GM19395 (cell line): Measurements from ENCODE around the gene NRCAM.
"Not testable (repeated sequence)": the region's sequence is repeated elsewhere in the genome, so short reads cannot be mapped to it uniquely, and the experiment has no call there.

Experiments used
- ATAC-seq: cut with Tn5 transposase; IDR thresholded peaks from one replicate; pipeline ENCODE4 v1.9.1; 2021; ENCODE audit warnings: mild to moderate bottlenecking, moderate library complexity; ENCODE audit not compliant: unreplicated experiment

NRCAM gene

DNA sequence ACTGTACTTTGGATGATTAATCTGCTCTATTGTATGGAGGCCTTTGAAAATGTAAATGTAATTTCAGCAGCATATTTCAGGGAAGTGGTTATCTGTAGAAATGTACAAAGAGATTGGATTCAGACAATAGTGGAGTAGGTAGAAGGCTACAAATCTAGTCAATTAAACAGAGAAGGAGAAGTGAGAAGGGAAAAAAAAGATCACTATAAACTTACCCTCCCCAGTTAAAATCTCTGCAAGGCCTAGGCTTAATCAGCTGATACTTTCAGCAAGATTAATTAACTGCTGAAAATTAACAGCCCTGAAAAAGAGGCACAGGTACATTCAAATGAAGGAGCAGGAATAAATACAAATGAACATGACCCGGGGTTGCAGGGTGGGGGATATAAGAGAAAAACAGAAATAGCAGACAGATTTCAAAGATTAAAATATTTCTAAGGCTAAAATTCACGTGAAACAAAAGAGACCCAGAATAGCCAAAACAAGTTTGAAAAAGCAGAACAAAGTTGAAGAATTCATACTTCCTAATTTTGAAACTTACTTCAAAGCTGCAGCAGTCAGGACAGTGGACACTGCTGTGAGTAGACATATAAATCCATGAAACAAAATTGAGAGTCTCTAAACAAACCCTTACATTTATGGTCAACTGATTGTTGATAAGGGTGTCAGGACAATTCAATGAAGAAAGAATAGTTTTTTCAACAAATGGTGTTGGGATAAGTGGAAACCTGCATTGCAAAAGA, 96.0 kb downstream of the NRCAM start:
- no peak for ATAC-seq

DNA sequence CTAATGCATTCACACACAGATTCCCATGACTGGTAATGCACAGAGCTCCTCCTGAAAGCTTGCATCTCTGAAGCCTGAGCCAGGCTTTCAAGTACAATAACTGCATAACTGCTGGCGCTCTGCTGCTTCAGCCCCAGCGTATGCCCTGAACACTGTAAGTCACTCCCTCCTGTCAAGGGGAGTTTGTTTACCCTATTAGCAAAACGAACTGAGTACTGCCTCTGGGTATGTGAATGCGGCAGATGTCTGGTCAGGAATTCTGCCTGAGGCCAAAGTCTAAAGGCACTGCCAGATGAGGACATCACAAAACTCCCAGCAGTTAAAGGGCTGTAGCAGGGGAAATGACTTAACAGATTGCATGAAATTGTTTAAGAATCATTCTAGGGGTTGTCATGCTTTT, 97.7 kb downstream of the NRCAM start:
- no peak for ATAC-seq

DNA sequence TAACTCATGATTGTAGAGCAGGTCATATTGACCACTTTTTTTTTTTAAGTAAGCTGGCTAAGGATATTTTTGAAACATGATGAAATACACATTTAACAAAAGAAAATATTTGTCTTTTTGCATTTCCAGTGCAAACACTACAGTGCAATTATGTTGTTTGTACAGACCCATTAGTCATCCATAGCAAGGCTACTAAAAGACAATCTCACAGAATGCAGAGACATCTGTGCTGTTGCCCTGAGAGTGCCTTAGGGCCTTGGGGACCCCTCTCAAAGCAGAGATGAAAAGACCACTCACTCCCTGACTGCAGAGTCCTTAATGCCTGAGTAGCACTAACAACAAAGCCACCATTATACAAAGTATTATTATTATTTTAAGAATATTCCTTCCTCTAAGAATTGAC, 104.5 kb downstream of the NRCAM start:
- no peak for ATAC-seq

DNA sequence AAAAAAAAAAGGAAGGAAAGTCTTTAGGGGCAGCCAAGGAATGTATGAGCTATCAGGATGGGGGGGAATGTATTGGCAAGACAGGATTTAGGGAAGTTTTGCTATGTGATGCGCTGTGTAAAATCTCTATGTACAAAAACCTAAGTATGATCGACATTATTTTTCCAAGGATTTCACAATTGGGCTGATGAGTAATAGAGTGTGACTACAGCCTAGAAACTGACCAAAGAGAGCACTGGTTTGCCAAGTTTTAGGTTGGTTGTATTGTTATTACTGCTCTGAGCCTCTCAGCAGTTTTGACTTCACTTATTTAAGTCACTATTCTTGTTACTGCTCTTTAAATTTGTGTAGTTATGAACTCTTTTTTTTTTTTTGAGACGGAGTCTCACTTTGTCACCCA, 107.3 kb downstream of the NRCAM start:
- no peak for ATAC-seq

DNA sequence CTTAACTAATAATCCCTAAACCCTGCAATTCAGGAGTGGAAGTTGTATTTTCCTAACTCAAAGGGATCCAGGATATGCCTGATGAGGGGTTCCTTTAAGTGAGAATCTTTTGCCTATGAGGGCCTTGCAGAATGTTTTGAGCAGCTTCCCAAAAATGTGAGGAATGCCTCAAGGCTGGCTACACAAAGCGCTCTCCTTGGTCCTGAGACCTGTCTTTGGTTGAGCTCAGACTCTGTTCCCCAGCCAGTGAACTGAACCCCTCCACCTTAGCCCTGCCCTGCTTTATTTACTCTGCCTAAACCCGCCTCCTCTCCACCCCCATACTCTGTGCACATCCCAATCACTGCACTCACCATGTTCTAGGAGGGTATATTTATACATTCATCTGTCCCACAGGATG, 108.6 kb downstream of the NRCAM start:
- no peak for ATAC-seq

DNA sequence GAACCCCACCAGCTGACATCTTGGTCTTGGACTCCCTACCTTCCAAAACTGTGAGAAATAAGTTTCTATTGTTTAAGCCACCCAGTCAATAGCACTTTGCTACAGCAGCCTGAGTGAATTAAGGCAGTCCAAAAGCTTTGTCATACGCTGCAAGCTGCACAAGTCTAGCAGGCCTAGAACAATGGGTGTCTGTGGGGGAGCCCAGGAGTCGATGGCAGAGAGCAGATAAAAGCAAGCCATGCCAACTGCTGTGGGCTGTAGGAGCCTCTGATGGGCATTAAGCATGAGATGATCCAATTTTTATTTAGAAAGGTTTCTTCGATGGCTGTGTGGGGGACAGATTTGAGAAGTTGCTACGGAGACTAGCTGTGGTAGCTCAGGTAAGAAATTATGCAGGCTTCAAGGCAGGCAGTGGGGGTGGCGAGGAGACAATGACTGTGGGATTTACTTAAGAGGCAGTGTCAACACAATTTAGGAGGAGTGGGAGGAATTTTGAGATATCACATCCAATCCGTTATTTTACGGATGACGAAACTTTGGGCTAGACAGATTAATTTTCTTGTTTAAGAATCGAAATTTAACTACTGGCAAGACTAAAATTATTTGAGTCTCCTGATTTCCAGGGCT, 110.4 kb downstream of the NRCAM start:
- no peak for ATAC-seq

DNA sequence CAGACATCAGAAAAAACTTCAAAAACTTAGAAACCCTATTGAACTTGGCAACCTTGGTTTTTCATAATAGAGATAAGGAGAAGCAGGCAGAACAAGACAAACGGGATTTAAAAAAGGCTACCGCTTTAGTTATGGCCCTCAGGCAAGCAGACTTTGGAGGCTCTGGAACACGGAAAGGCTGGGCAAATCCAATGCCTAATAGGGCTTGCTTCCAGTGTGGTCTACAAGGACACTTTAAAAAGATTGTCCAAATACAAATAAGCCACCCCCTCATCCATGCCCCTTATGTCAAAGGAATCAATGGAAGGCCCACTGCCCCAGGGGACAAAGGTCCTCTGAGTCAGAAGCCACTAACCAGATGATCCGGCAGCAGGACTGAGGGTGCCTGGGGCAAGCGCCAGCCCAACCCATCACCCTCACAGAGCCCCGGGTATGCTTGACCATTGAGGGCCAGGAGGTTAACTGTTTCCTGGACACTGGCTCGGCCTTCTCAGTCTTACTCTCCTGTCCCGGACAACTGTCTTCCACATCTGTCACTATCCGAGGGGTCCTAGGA, 115.3 kb downstream of the NRCAM start:
- ATAC-seq, result no peak

DNA sequence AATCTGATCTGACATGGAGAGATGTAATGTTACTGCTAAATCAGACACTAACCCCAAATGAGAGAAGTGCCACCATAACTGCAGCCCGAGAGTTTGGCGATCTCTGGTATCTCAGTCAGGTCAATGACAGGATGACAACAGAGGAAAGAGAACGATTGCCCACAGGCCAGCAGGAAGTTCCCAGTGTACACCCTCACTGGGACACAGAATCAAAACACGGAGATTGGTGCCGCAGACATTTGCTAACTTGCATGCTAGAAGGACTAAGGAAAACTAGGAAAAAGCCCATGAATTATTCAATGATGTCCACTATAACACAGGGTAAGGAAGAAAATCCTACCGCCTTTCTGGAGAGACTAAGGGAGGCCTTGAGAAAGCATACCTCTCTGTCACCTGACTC, 115.8 kb downstream of the NRCAM start:
- not testable (repeated sequence) for ATAC-seq

DNA sequence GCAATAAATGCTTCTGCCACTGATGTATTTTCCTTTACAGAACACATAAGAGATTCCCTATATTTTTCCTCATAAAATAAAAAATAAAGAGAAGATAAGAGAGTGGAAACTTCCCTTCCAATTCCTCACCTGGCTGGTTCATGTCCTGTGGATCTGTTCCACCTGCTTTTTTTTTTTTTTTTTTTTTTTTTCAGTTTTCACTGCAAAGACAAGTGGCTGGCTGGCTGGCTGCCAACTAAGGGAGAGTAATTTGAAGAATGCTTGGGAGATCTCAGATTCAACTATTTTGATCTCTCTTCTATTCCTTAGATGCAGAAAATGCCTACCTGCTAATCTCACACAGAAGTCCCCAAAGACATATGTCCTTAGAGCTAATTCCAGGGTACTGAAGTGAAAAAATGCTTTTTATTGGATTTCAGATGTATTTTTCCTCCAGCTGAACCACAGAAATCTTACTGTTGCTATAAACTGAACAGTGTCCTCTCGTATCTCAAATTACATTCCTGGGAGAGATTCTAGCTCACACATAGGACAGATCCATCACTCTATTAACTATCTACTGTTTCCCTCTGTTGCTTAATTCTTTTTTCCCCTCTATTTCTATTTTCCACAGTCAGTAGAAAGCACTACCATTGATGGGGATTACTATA, 120.8 kb downstream of the NRCAM start:
- no peak for ATAC-seq

DNA sequence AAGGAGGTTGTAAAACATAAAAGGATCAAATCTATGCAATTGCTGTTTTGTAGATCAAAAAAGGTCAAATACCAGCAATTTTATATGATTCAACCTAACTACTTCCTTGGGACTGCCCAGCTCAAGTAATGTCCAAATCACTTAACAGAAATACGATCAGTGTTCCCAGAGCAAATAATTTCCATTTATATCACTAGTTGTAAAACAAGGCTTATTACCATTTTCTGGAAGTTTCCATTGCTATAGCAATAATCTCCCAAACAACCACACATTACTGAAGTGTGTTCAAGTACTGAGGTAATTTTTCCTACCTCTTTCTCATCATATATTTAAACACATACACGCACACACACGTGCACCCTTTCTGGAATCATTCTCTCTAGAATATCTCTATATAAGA, 123.3 kb downstream of the NRCAM start:
- ATAC-seq, result no peak

DNA sequence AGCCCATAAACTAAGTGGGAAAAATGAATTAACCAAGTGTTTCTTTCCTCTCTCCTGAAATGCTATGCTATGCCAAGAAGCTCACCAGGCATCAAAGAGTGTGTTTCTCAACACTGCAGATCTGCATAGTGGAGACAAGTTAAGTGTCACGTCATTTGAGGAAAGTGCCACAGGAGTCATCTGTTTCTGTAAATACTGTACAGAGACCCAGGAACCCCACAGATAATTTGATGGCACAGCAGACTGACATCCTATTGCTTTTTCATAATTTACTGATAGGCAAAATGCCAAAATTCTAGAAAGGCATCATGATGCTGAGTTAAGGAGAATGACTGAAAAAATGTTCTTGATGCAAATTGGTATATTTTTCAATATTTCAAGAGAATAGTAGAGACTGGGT, 124.3 kb downstream of the NRCAM start:
- no peak for ATAC-seq

DNA sequence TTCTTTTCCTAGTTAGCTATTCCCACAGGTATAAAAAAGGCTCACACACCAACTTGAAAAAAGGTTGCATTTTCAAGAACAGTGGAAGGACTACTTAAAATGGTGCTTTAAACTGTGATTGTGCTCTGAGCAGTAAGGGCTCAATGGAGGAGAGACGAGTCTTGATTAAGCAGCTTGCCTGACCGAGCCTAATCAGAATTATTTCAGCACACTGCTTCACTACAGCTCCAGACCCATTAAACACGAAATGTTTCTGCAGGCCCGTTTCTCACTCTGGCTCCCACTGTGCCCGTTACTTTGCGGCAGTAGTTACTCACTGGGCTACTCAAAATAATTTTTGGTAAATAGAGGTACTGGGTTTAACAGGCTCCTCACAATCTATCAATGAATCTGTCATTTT, 126.0 kb downstream of the NRCAM start:
- ATAC-seq, result no peak

DNA sequence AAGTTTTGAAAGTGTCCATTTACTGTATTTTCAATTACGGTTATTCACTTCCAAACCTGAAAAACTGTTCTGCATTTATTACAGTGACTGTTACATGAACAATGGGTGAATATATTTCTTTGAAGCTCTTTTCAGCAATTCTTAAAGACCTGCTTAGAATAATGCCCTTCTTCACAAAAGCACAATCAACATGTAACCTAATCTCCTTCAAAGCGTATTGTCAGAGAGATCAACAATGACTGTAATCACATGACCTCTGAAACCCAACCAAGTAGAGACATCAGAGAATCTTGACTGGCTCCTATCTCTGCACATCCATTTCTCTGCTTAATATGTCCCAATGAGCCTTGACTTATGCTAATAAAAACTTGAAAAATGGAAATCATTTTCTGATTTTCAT, 126.7 kb downstream of the NRCAM start:
- ATAC-seq, result no peak

DNA sequence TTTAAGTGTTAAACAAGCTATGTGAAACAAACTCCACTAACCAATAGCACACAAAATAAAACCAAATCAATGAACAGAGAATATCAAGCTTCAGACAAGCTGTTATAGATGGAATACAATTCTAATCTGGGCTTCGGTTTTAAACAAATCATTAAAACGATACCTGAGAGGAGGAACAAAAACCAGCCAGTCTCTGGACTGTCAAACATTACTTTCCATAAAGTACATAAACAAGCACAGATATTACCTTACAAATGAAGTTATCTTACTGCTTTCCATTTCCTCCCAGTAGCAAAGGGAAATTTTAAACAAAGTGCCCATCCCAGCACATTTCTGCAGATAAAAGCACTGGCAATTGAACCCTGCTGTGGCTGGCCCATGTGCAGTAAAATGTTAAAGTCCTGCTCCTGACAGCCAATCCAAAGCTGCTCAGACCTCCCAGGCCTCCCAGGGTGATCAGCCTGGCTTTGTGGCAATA, 128.0 kb downstream of the NRCAM start:
- ATAC-seq, result peak; percentile 85

DNA sequence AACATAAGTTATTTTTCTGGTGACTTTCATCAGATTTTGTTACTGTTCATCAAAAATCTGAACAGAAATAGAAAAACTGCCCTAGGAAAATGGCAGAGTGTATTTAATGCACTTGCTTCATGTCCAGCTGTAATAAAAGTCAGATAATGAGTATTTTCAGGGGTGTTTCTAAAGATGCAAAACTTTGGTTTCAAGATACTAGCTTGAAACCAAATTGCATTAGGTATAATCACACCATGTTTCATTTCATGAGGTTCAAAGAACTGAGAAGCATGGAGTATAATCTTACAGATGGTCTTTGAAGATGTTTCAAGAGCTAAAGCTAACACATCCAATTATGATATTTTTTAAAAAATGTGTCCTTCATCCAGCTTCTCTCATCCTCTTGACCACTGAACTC, 128.9 kb downstream of the NRCAM start:
- ATAC-seq, result peak; percentile 45

DNA sequence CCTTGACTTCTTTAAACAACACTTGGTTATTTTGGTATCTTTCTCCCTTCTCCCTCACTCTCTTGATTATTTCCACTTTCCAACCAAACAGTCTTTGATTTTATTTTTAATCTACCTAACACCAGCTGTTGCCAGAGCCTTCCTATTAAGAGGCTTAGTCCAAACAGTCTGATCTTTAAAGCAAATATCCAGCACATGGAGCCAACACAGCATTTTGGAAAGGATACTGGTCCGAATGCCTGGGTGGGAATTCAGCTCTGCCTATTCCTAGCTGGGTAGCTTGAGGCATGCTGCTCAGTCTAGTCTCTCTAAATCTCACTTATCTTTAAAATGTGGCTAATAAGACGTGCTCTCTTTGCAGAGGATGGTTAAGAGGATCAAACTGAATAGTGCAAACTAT, 129.3 kb downstream of the NRCAM start:
- ATAC-seq, result no peak

DNA sequence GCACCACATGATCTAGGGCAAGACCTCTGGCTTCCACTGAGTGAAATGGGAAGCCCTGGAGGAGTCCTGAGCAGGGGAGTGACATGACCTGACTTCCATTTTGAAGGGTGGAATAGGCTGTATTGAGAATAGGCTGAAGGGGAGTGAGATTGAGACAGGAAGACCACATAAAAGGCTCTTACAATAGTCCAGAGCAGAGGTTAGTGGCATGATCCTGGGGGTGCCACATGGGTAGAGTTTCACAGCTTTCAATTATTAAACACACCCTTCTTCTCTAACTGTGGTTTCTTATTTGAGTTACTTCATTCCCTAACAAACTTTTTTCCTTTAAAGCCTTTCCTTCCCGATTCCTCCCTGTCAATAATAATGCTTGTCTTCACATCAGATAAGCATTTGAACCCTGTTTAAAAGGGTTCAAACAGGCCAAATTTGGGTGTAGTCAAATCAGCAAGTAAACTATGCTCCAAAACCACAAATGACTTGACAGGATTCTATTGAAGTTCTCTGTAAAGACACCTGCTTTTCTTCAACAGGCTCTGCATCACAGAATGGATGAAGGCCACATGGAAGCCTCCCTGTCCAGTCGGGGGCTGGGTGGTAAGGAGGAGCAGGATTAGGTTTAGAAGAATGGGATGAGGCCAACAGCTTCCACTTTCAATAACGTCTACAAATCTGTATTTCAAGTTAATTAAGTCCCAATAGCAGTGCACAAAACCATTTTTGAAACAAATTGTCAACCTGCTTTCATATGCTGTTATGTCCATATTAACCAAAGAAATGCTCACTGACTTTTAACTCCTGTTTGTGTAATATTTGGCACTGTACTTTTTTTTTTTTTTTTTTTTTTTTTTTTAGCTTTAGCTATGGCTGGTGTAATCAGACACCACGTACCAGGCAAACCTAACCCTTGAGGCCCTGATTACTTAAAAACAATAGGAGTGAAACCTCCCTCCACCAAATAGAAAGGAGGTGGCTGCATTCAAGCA, 131.9 kb downstream of the NRCAM start:
- no peak for ATAC-seq

DNA sequence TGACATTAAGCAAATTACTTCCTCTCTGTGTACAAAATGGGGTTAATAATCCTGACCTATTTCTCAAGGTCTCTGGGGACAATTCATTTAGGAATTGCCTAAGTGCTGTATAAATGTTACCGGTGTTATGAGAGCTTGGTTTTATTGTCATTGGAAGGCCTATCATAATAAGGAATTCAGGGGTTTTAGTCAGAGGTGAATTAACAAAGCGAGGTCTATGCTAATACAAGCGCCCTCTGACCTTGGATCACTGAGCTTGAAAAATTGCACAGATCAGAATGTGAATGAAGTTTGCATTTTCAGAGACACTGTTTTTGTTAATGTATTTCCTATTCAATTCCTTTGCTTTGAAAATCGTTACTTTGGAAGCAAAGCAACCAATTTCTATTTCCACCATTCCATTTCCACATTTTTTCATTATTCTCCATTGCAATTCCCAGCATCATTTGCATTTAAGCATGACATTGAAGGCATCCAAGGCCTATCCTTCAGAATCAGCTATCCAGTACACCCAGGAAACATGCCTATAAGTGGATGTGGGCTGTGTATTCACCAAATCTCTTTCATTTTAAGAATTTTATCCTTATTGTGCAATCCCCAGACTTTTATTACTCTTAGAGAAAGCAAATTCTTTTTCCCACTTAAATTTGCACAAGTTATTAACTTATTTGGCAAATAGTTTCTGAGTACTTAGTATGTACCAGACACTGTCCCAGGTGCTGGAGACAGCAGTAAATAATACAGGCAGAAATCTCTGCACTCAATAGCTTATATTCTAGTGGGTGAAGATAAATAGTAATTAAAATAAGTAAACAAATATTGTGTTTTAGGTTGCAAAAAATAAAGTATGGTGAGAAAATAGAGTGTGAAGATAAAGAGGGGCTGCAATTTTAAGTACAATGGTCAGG, 133.1 kb downstream of the NRCAM start:
- no peak for ATAC-seq

DNA sequence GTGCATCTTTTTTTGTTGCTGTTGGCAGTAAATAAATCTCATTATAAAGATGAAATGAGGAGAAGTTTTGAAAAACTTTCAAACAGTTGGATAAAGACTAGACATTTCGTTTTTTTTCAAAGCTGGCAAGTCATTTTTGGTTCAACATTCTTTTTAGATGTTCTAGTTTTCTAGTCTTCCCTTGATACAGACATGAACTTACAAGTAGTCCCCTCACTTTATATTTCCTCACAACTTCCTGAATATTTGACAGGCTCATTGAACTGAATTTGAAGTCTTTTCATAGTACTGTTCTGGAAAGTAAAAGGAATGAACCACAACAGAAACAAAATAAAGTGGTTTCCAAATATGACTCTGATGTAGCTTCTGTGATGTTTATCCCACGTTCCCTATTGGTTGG, 134.2 kb downstream of the NRCAM start:
- ATAC-seq, result no peak

DNA sequence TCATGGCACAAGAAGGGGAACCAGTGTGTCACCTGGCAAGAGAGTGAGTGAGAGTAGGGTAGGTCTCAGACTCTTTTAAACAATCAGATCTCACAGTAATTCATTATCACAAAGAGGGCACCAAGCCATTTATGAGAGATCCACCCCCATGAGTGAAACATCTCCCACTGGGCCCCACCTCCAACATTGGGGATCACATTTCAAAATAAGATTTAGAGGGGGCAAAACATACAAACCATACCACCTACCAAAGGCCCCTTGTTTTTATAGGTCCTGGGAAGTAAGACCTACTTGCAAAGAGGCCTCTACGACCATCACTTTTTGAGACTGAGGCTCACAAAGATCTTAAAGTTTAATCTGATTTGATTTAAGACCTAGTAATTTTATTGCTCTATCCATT, 134.9 kb downstream of the NRCAM start:
- no peak for ATAC-seq
